ENCODE results near the gene RNF32.

- no peak for TF ChIP-seq CTCF (IDR thresholded peaks at IDR 0.05)
- TF ChIP-seq CBFB (CRISPR knock-in tag; IDR thresholded peaks at IDR 0.05; ENCODE audit: low read depth) = no peak
- no peak for TF ChIP-seq PRRX2 (CRISPR knock-in tag; IDR thresholded peaks at IDR 0.05)
- no peak for TF ChIP-seq PRDM15 (CRISPR knock-in tag; IDR thresholded peaks at IDR 0.05)
- no peak for TF ChIP-seq ELF4 (CRISPR knock-in tag; IDR thresholded peaks at IDR 0.05; ENCODE audit: low read depth)
- TF ChIP-seq CREB1 (CRISPR knock-in tag; IDR thresholded peaks at IDR 0.05) = no peak
- TF ChIP-seq NR2C2 (CRISPR knock-in tag; IDR thresholded peaks at IDR 0.05) = no peak
- TF ChIP-seq E2F4 (CRISPR knock-in tag; IDR thresholded peaks at IDR 0.05; ENCODE audit: borderline replicate concordance, low read depth) = no peak
- no peak for TF ChIP-seq ETV6 (CRISPR knock-in tag; IDR thresholded peaks at IDR 0.05)
- TF ChIP-seq USF2 (CRISPR knock-in tag; IDR thresholded peaks at IDR 0.05) = no peak
- TF ChIP-seq IRF1 (CRISPR knock-in tag; IDR thresholded peaks at IDR 0.05) = no peak
- no peak for TF ChIP-seq PREB (CRISPR knock-in tag; IDR thresholded peaks at IDR 0.05; ENCODE audit: borderline replicate concordance)
Measured at GRCh38 chr7:156693627-156694026, 53.1 kb downstream of the RNF32 start.

Measured in WTC11 (cell line).